ENCODE measurements around the gene GAB2.
"Not testable (repeated sequence)": the region's sequence is repeated elsewhere in the genome, so short reads cannot be mapped to it uniquely, and the experiment has no call there.

Gene GAB2

GRCh38 chr11:78417175-78417887 is at the start of gene GAB2:
Gene GAB2 (minus strand): TSS chr11:78417820. CDS start chr11:78417720, 100 bp downstream.
- Mint-ChIP-seq H3K4me1 (peaks cover 47% of the 10 kb centered on the region), H3K27ac (peak within 1 kb of the TSS; percentile 92), H3K9me3 (no peaks in the 10 kb centered on the region), H3K4me3 (peak within 1 kb of the TSS; percentile 99), H3K27me3 (no peaks in the 10 kb centered on the region), H3K36me3 (no peaks in the 10 kb centered on the region)
- DNase-seq (ENCODE audit: low spot score in 2 of 2) (no peak), ATAC-seq (ENCODE audit: low read depth) (peak; percentile 18)

GRCh38 chr11:78467370-78467769 is 49.8 kb upstream of the GAB2 start:
- H3K27me3 Mint-ChIP-seq, result no peaks in the 10 kb centered on the region
- peaks cover 11% of the 10 kb centered on the region for H3K36me3 Mint-ChIP-seq
- peaks cover 19% of the 10 kb centered on the region for H3K4me1 Mint-ChIP-seq
- no peak for ATAC-seq (ENCODE audit: low read depth)
- peak overlapping the region; percentile 31 for H3K27ac Mint-ChIP-seq
- peaks cover 1% of the 10 kb centered on the region for H3K9me3 Mint-ChIP-seq
- H3K4me3 Mint-ChIP-seq, result no peak overlapping the region
- no peak for DNase-seq (ENCODE audit: low spot score in 2 of 2)

GRCh38 chr11:78465169-78465942 is 47.7 kb upstream of the GAB2 start:
- H3K4me3 Mint-ChIP-seq, result peak overlapping the region; percentile 74
- peak; percentile 47 to 58 for DNase-seq (ENCODE audit: low spot score in 2 of 2)
- no peaks in the 10 kb centered on the region for H3K27me3 Mint-ChIP-seq

GRCh38 chr11:78464787-78465168 is 47.2 kb upstream of the GAB2 start:
- not testable (repeated sequence) for H3K27me3 Mint-ChIP-seq; H3K9me3 Mint-ChIP-seq; DNase-seq (ENCODE audit: low spot score in 2 of 2); ATAC-seq (ENCODE audit: low read depth)
- H3K4me3 Mint-ChIP-seq, result peak overlapping the region; percentile 51
- H3K4me1 Mint-ChIP-seq, result peaks cover 23% of the 10 kb centered on the region
- H3K27ac Mint-ChIP-seq, result peak overlapping the region; percentile 97
- H3K36me3 Mint-ChIP-seq, result peaks cover 24% of the 10 kb centered on the region

More at GRCh38 chr11:78465169-78465942, 47.7 kb upstream of the GAB2 start:
- Mint-ChIP-seq H3K27ac (peak overlapping the region; percentile 97), H3K4me1 (peaks cover 21% of the 10 kb centered on the region), H3K9me3 (no peaks in the 10 kb centered on the region), H3K36me3 (peaks cover 19% of the 10 kb centered on the region)
- ATAC-seq (ENCODE audit: low read depth), result peak; percentile 91

- no peak for ATAC-seq (ENCODE audit: low read depth)
- Mint-ChIP-seq H3K27ac (peak overlapping the region; percentile 3), H3K9me3 (peaks cover 6% of the 10 kb centered on the region), H3K27me3 (no peaks in the 10 kb centered on the region), H3K4me1 (peaks cover 18% of the 10 kb centered on the region), H3K4me3 (no peak overlapping the region), H3K36me3 (peaks cover 30% of the 10 kb centered on the region)
- DNase-seq (ENCODE audit: low spot score in 2 of 2), result no peak
Observed at GRCh38 chr11:78460471-78460870, 42.9 kb upstream of the GAB2 start.

- H3K4me1 Mint-ChIP-seq, result peaks cover 15% of the 10 kb centered on the region
- H3K9me3 Mint-ChIP-seq, result peaks cover 6% of the 10 kb centered on the region
- no peak for DNase-seq (ENCODE audit: low spot score in 2 of 2)
- no peak for ATAC-seq (ENCODE audit: low read depth)
- H3K36me3 Mint-ChIP-seq, result peaks cover 29% of the 10 kb centered on the region
- H3K27ac Mint-ChIP-seq, result peak overlapping the region; percentile 69
- no peak overlapping the region for H3K4me3 Mint-ChIP-seq
- no peaks in the 10 kb centered on the region for H3K27me3 Mint-ChIP-seq
Observed at GRCh38 chr11:78459738-78460137, 42.1 kb upstream of the GAB2 start.

- ATAC-seq (ENCODE audit: low read depth) (no peak), DNase-seq (ENCODE audit: low spot score in 2 of 2) (no peak)
- no peak overlapping the region for H3K4me3 Mint-ChIP-seq
- H3K4me1 Mint-ChIP-seq, result peaks cover 27% of the 10 kb centered on the region
- peaks cover 6% of the 10 kb centered on the region for H3K9me3 Mint-ChIP-seq
- no peak overlapping the region for H3K27ac Mint-ChIP-seq
- no peaks in the 10 kb centered on the region for H3K27me3 Mint-ChIP-seq
- H3K36me3 Mint-ChIP-seq, result peaks cover 28% of the 10 kb centered on the region
Observed at GRCh38 chr11:78457448-78457847, 39.8 kb upstream of the GAB2 start.

GRCh38 chr11:78453140-78453935 is 35.7 kb upstream of the GAB2 start:
- Mint-ChIP-seq H3K36me3 (peaks cover 7% of the 10 kb centered on the region), H3K4me1 (peaks cover 30% of the 10 kb centered on the region), H3K9me3 (no peaks in the 10 kb centered on the region), H3K27me3 (no peaks in the 10 kb centered on the region), H3K4me3 (no peak overlapping the region), H3K27ac (peak overlapping the region; percentile 81)
- ATAC-seq (ENCODE audit: low read depth) (no peak), DNase-seq (ENCODE audit: low spot score in 2 of 2) (no peak)

GRCh38 chr11:78451371-78452150 is 33.9 kb upstream of the GAB2 start:
- H3K27ac Mint-ChIP-seq, result peak overlapping the region; percentile 13
- ATAC-seq (ENCODE audit: low read depth), result no peak
- no peaks in the 10 kb centered on the region for H3K27me3 Mint-ChIP-seq
- no peak overlapping the region for H3K4me3 Mint-ChIP-seq
- no peaks in the 10 kb centered on the region for H3K9me3 Mint-ChIP-seq
- H3K36me3 Mint-ChIP-seq, result peaks cover 7% of the 10 kb centered on the region
- DNase-seq (ENCODE audit: low spot score in 2 of 2), result no peak
- peaks cover 26% of the 10 kb centered on the region for H3K4me1 Mint-ChIP-seq

- ATAC-seq (ENCODE audit: low read depth), result peak; percentile 56
- Mint-ChIP-seq H3K27ac (peak overlapping the region; percentile 13), H3K4me1 (peaks cover 26% of the 10 kb centered on the region), H3K27me3 (no peaks in the 10 kb centered on the region), H3K36me3 (peaks cover 5% of the 10 kb centered on the region), H3K4me3 (no peak overlapping the region), H3K9me3 (no peaks in the 10 kb centered on the region)
- DNase-seq (ENCODE audit: low spot score in 2 of 2), result no peak
Observed at GRCh38 chr11:78450866-78451265, 33.2 kb upstream of the GAB2 start.

GRCh38 chr11:78449866-78450265 is 32.2 kb upstream of the GAB2 start:
- Mint-ChIP-seq H3K9me3 (no peaks in the 10 kb centered on the region), H3K27ac (no peak overlapping the region), H3K4me1 (peaks cover 26% of the 10 kb centered on the region), H3K27me3 (no peaks in the 10 kb centered on the region), H3K36me3 (peaks cover 5% of the 10 kb centered on the region), H3K4me3 (no peak overlapping the region)
- ATAC-seq (ENCODE audit: low read depth), result no peak
- no peak for DNase-seq (ENCODE audit: low spot score in 2 of 2)

GRCh38 chr11:78446210-78446609 is 28.6 kb upstream of the GAB2 start:
- Mint-ChIP-seq H3K4me1 (peaks cover 10% of the 10 kb centered on the region), H3K36me3 (peaks cover 10% of the 10 kb centered on the region), H3K27me3 (no peaks in the 10 kb centered on the region), H3K9me3 (no peaks in the 10 kb centered on the region), H3K27ac (no peak overlapping the region), H3K4me3 (no peak overlapping the region)
- DNase-seq (ENCODE audit: low spot score in 2 of 2) (no peak), ATAC-seq (ENCODE audit: low read depth) (no peak)

GRCh38 chr11:78444726-78445125 is 27.1 kb upstream of the GAB2 start:
- peaks cover 11% of the 10 kb centered on the region for H3K36me3 Mint-ChIP-seq
- no peak overlapping the region for H3K27ac Mint-ChIP-seq
- ATAC-seq (ENCODE audit: low read depth) (no peak), DNase-seq (ENCODE audit: low spot score in 2 of 2) (no peak)
- no peaks in the 10 kb centered on the region for H3K27me3 Mint-ChIP-seq
- H3K4me3 Mint-ChIP-seq, result no peak overlapping the region
- H3K4me1 Mint-ChIP-seq, result no peaks in the 10 kb centered on the region
- H3K9me3 Mint-ChIP-seq, result no peaks in the 10 kb centered on the region

Data from memory B cell (primary cell).